Keratinocyte (primary cell): ENCODE data around the gene NR3C2. TPM values are rescaled to one million over a fixed set of nuclear protein-coding genes. Genes with fewer than 3 reads are reported as not detected.

Experiments used
- DNase-seq: peaks from one replicate; pipeline ENCODE4 v3.0.0-alpha.2; 2011; ENCODE audit warnings: low read depth, missing footprints, low spot score
- FAIRE-seq: peaks from 2 replicates; lab custom pipeline; 2011; peaks lifted over from hg19 to GRCh38; lab: Jason Lieb, UNC
- H2AFZ ChIP-seq: 2 replicates; pipeline ENCODE4 v1.6.0; 2012; ENCODE audit warnings: low read length, control low read depth, inconsistent platforms; ENCODE audit not compliant: control insufficient read depth
- H3K27ac ChIP-seq: 2 replicates; pipeline ENCODE4 v1.5.1; 2011; ENCODE audit warnings: low read length; ENCODE audit not compliant: control insufficient read depth, insufficient read depth
- H3K27me3 ChIP-seq: 3 replicates; pipeline ENCODE4 v1.6.0; 2011; ENCODE audit warnings: low read length; ENCODE audit not compliant: control insufficient read depth, insufficient read depth; ENCODE audit errors: extremely low read depth
- H3K36me3 ChIP-seq, 2 experiments: 2 replicates in 1 of 2; 3 replicates in 1 of 2; pipeline ENCODE4 v1.5.1; 2011; ENCODE audit warnings: low read length in 2 of 2, mild to moderate bottlenecking in 1 of 2; ENCODE audit not compliant: control insufficient read depth in 2 of 2, insufficient read depth in 2 of 2; ENCODE audit errors: extremely low read depth in 1 of 2
- H3K4me1 ChIP-seq: 3 replicates; pipeline ENCODE4 v1.5.1; 2011; ENCODE audit warnings: low read length; ENCODE audit not compliant: control insufficient read depth, insufficient read depth; ENCODE audit errors: extremely low read depth
- H3K4me2 ChIP-seq: 3 replicates; pipeline ENCODE4 v1.6.0; 2011; ENCODE audit warnings: low read depth, low read length; ENCODE audit not compliant: control insufficient read depth, insufficient read depth; ENCODE audit errors: extremely low read depth
- H3K4me3 ChIP-seq, 3 experiments: fragments of 200-600 bp in 1 of 3; sonication (generic) in 1 of 3; 2 replicates in 2 of 3; 3 replicates in 1 of 3; pipeline ENCODE4 v1.5.1; 2011 to 2016; ENCODE audit warnings: low read length in 3 of 3, mild to moderate bottlenecking in 3 of 3, control low read depth in 2 of 3, inconsistent platforms in 1 of 3, low read depth in 1 of 3, mixed read lengths in 1 of 3, mixed run types in 1 of 3, moderate library complexity in 1 of 3; ENCODE audit not compliant: control insufficient read depth in 2 of 3, insufficient read depth in 2 of 3; ENCODE audit errors: extremely low read depth in 1 of 3
- H3K79me2 ChIP-seq: 2 replicates; pipeline ENCODE4 v1.6.0; 2012; ENCODE audit warnings: low read length; ENCODE audit not compliant: control insufficient read depth, insufficient read depth
- H3K9ac ChIP-seq: 3 replicates; pipeline ENCODE4 v1.6.0; 2011; ENCODE audit warnings: low read length; ENCODE audit not compliant: control insufficient read depth, insufficient read depth; ENCODE audit errors: extremely low read depth
- H3K9me1 ChIP-seq: 3 replicates; pipeline ENCODE4 v1.6.0; 2011; ENCODE audit warnings: low read length; ENCODE audit not compliant: control insufficient read depth, insufficient read depth; ENCODE audit errors: extremely low read depth
- H3K9me3 ChIP-seq: 2 replicates; pipeline ENCODE4 v1.5.1; 2012; ENCODE audit warnings: low read depth, low read length; ENCODE audit not compliant: control insufficient read depth
- H4K20me1 ChIP-seq: 3 replicates; pipeline ENCODE4 v1.6.0; 2011; ENCODE audit warnings: low read length; ENCODE audit not compliant: control insufficient read depth, insufficient read depth; ENCODE audit errors: extremely low read depth
- CTCF ChIP-seq, 3 experiments: IDR thresholded peaks in 1 of 3; conservative IDR thresholded peaks in 1 of 3; optimal IDR thresholded peaks in 1 of 3; 2 replicates in 2 of 3; 3 replicates in 1 of 3; pipeline versions ENCODE3 to v1.5.1; 2011; ENCODE audit warnings: low read length in 3 of 3, mild to moderate bottlenecking in 3 of 3, moderate library complexity in 2 of 3, control low read depth in 1 of 3, inconsistent platforms in 1 of 3; ENCODE audit not compliant: insufficient read depth in 2 of 3; ENCODE audit errors: extremely low read depth in 1 of 3
- EZH2 ChIP-seq: IDR thresholded peaks from one replicate; pipeline ENCODE4 v1.6.1; 2012; ENCODE audit warnings: inconsistent platforms, mild to moderate bottlenecking, low read length, moderate library complexity
- dilution Hi-C: fragments of 300-500 bp; cut with MboI; formaldehyde crosslinking; loops from one replicate; pipeline ENCODE4 v1.7.0; 2020; ENCODE audit warnings: low sequenced_read_pairs; ENCODE audit not compliant: extremely low pct_ligation_motif_present
- polyA plus RNA-seq, 5 experiments: library from polyadenylated mRNA; depleted of rRNA in 3 of 5; stranded (reverse) in 3 of 5; stranded (forward) in 1 of 5; unstranded in 1 of 5; fragments of >200 nt; gene quantifications; 1 replicate in 1 of 5; 2 replicates in 3 of 5; 3 replicates in 1 of 5; pipeline versions ENCODE4 v1.2.1 to v1.2.3, GENCODE V29; 2011 to 2012; ENCODE audit warnings: missing spikeins in 2 of 5, low read depth in 1 of 5, low replicate concordance in 1 of 5

Gene NR3C2
- polyA plus RNA-seq, 1 donor (not counting 4 experiments of a cell fraction or from before 2014, with no cell fraction given) = 1.5 TPM

GRCh38 chr4:148239494-148239985 is 202.7 kb downstream of the NR3C2 start:
- Histone ChIP-seq H3K4me1 (no peaks in the 10 kb centered on the region), H3K4me2 (no peak overlapping the region), H2AFZ (no peak overlapping the region), H3K79me2 (no peaks in the 10 kb centered on the region), H3K27me3 (no peaks in the 10 kb centered on the region), H3K4me3 (no peak overlapping the region), H3K9ac (no peak overlapping the region), H3K9me1 (no peaks in the 10 kb centered on the region), H3K9me3 (no peaks in the 10 kb centered on the region), H3K36me3 (no peaks in the 10 kb centered on the region), H4K20me1 (no peaks in the 10 kb centered on the region), H3K27ac (no peak overlapping the region)
- no peak for FAIRE-seq
- TF ChIP-seq EZH2 = no peak
- TF ChIP-seq CTCF (optimal IDR thresholded peaks at IDR 0.05 in 1 of 3, IDR thresholded peaks at IDR 0.05 in 1 of 3, conservative IDR thresholded peaks at IDR 0.05 in 1 of 3; ENCODE audit: extremely low read depth in 1 of 3, insufficient read depth in 2 of 3, low read length in 3 of 3) = no peak
- DNase-seq = no peak
- dilution Hi-C loops = no loop called here

GRCh38 chr4:148238811-148239493 is 203.3 kb downstream of the NR3C2 start:
- TF ChIP-seq EZH2 = no peak
- TF ChIP-seq CTCF (optimal IDR thresholded peaks at IDR 0.05 in 1 of 3, IDR thresholded peaks at IDR 0.05 in 1 of 3, conservative IDR thresholded peaks at IDR 0.05 in 1 of 3; ENCODE audit: extremely low read depth in 1 of 3, insufficient read depth in 2 of 3, low read length in 3 of 3) = no peak
- H3K27ac ChIP-seq = no peak overlapping the region
- no peak overlapping the region for H2AFZ ChIP-seq
- H3K27me3 ChIP-seq = no peaks in the 10 kb centered on the region
- no peak overlapping the region for H3K4me2 ChIP-seq
- H3K9me1 ChIP-seq = no peaks in the 10 kb centered on the region
- dilution Hi-C loops = no loop called here
- H3K9ac ChIP-seq = no peak overlapping the region
- H3K9me3 ChIP-seq = no peaks in the 10 kb centered on the region
- DNase-seq = no peak
- no peaks in the 10 kb centered on the region for H3K36me3 ChIP-seq
- H3K4me3 ChIP-seq = no peak overlapping the region
- no peaks in the 10 kb centered on the region for H3K79me2 ChIP-seq
- no peaks in the 10 kb centered on the region for H4K20me1 ChIP-seq
- no peak for FAIRE-seq
- no peaks in the 10 kb centered on the region for H3K4me1 ChIP-seq
